ENCODE data around the gene NPIPB2. TPM values are rescaled to one million over a fixed set of nuclear protein-coding genes. Genes with fewer than 3 reads are reported as not detected.

NPIPB2 gene
- polyA plus RNA-seq, 3 donors = 0.81 to 14.4 TPM; not detected in 1

GRCh38 chr16:11968577-11968976, 26.7 kb upstream of the NPIPB2 start:
- H3K9me3 Mint-ChIP-seq = no peaks in the 10 kb centered on the region

GRCh38 chr16:11967195-11967911, 25.5 kb upstream of the NPIPB2 start:
- intact Hi-C loops (cut with micrococcal nuclease) = no loop called here
- no peak overlapping the region for H3K4me3 Mint-ChIP-seq
- no peak overlapping the region for H3K9ac ChIP-seq (ENCODE audit: insufficient read depth, low read length, poor library complexity, severe bottlenecking)
- H3K4me1 ChIP-seq (ENCODE audit: control insufficient read depth in 1 of 2, insufficient read depth in 2 of 2, low read length in 2 of 2) = peaks cover 6 to 10% of the 10 kb centered on the region in 2 donors
- no peak overlapping the region for H3K27ac ChIP-seq (ENCODE audit: low read depth in 1 of 2, low read length in 2 of 2)
- no peaks in the 10 kb centered on the region for H4K20me1 ChIP-seq (ENCODE audit: insufficient read depth, low read length)
- H3K4me2 ChIP-seq (replicated peaks; ENCODE audit: extremely low read depth, low read length, poor library complexity, severe bottlenecking) = no peak overlapping the region
- H3K9me3 Mint-ChIP-seq = no peaks in the 10 kb centered on the region
- H3K4me3 ChIP-seq (replicated peaks in 1 of 3; ENCODE audit: low read depth in 2 of 3, low read length in 3 of 3) = no peak overlapping the region
- H3K36me3 ChIP-seq (replicated peaks in 1 of 2; ENCODE audit: control insufficient read depth in 1 of 2, insufficient read depth in 2 of 2, low read length in 2 of 2) = no peaks in the 10 kb centered on the region
- DNase-seq = no peak
- H3K27ac Mint-ChIP-seq = peak overlapping the region in 1 of 7 donors; percentile 36
- H3K27me3 ChIP-seq (ENCODE audit: control insufficient read depth in 2 of 2, insufficient read depth in 2 of 2, low read length in 2 of 2) = no peaks in the 10 kb centered on the region
- no peaks in the 10 kb centered on the region for H3K79me2 ChIP-seq (ENCODE audit: insufficient read depth, low read length)
- peaks cover 7% of the 10 kb centered on the region for H3K4me1 Mint-ChIP-seq
- peaks cover 0 to 2% (median 2%) of the 10 kb centered on the region in 3 donors for H3K27me3 Mint-ChIP-seq (ENCODE audit: low read depth in 3 of 3)
- H2AFZ ChIP-seq (ENCODE audit: insufficient read depth, low read depth, low read length, poor library complexity, severe bottlenecking) = no peak overlapping the region
- no peaks in the 10 kb centered on the region for H3K36me3 Mint-ChIP-seq
- no peaks in the 10 kb centered on the region for H3K9me3 ChIP-seq (replicated peaks in 1 of 2; ENCODE audit: control insufficient read depth in 1 of 2, insufficient read depth in 1 of 2, low read length in 2 of 2)
- WGBS (ENCODE audit: insufficient coverage) = 97% methylated on average over 6 of the region's 17 CpGs
- no peak for TF ChIP-seq CTCF (IDR thresholded peaks at IDR 0.05)

More at GRCh38 chr16:11968577-11968976, 26.7 kb upstream of the NPIPB2 start:
- Histone ChIP-seq H3K4me2 (replicated peaks; ENCODE audit: extremely low read depth, low read length, poor library complexity, severe bottlenecking) (no peak overlapping the region), H3K27ac (ENCODE audit: low read depth in 1 of 2, low read length in 2 of 2) (no peak overlapping the region), H2AFZ (ENCODE audit: insufficient read depth, low read depth, low read length, poor library complexity, severe bottlenecking) (no peak overlapping the region), H3K9ac (ENCODE audit: insufficient read depth, low read length, poor library complexity, severe bottlenecking) (no peak overlapping the region), H3K27me3 (ENCODE audit: control insufficient read depth in 2 of 2, insufficient read depth in 2 of 2, low read length in 2 of 2) (no peaks in the 10 kb centered on the region), H3K4me1 (ENCODE audit: control insufficient read depth in 1 of 2, insufficient read depth in 2 of 2, low read length in 2 of 2) (peaks cover 6 to 7% of the 10 kb centered on the region in 2 donors), H4K20me1 (ENCODE audit: insufficient read depth, low read length) (no peaks in the 10 kb centered on the region), H3K9me3 (replicated peaks in 1 of 2; ENCODE audit: control insufficient read depth in 1 of 2, insufficient read depth in 1 of 2, low read length in 2 of 2) (no peaks in the 10 kb centered on the region), H3K4me3 (replicated peaks in 1 of 3; ENCODE audit: low read depth in 2 of 3, low read length in 3 of 3) (no peak overlapping the region), H3K36me3 (replicated peaks in 1 of 2; ENCODE audit: control insufficient read depth in 1 of 2, insufficient read depth in 2 of 2, low read length in 2 of 2) (no peaks in the 10 kb centered on the region), H3K79me2 (ENCODE audit: insufficient read depth, low read length) (no peaks in the 10 kb centered on the region)
- WGBS (ENCODE audit: insufficient coverage) = 100% methylated on average over 1 of the region's 3 CpGs
- intact Hi-C loops (cut with micrococcal nuclease) = no loop called here
- Mint-ChIP-seq H3K4me1 (peaks cover 6% of the 10 kb centered on the region), H3K36me3 (peaks cover 0 to 9% of the 10 kb centered on the region in 2 donors), H3K27ac (no peak overlapping the region), H3K4me3 (no peak overlapping the region), H3K27me3 (ENCODE audit: low read depth in 3 of 3) (peaks cover 0 to 2% (median 2%) of the 10 kb centered on the region in 3 donors)
- TF ChIP-seq CTCF (IDR thresholded peaks at IDR 0.05) = no peak
- no peak for DNase-seq

Data from CD14-positive monocyte (primary cell).